H9 (cell line): Measurements from ENCODE around the gene DNAL1. TPM values are rescaled to one million over a fixed set of nuclear protein-coding genes. Genes with fewer than 3 reads are reported as not detected.

Experiments
- DNase-seq: peaks from one replicate; pipeline ENCODE4 v3.0.0-alpha.2; 2017
- H2AFZ ChIP-seq: one replicate; pipeline ENCODE4 v1.6.1; 2013; ENCODE audit warnings: mild to moderate bottlenecking, low read length, control low read depth, moderate library complexity
- H2AK5ac ChIP-seq: 2 replicates; pipeline ENCODE4 v1.6.1; 2013; ENCODE audit warnings: low read length, control low read depth, mixed read lengths; ENCODE audit not compliant: insufficient read length
- H2BK120ac ChIP-seq: one replicate; pipeline ENCODE4 v1.6.1; 2013; ENCODE audit warnings: low read depth, mild to moderate bottlenecking, low read length, control low read depth, inconsistent platforms; ENCODE audit not compliant: poor library complexity, severe bottlenecking
- H2BK12ac ChIP-seq: 2 replicates; pipeline ENCODE4 v1.6.1; 2013; ENCODE audit warnings: low read length, control low read depth, mixed read lengths, low read depth; ENCODE audit not compliant: insufficient read length
- H2BK15ac ChIP-seq: 2 replicates; pipeline ENCODE4 v1.6.1; 2013; ENCODE audit warnings: low read depth, low read length, control low read depth
- H2BK20ac ChIP-seq: one replicate; pipeline ENCODE4 v1.6.1; 2013; ENCODE audit warnings: low read depth, mild to moderate bottlenecking, low read length, control low read depth, inconsistent platforms; ENCODE audit not compliant: poor library complexity, severe bottlenecking
- H2BK5ac ChIP-seq: 2 replicates; pipeline ENCODE4 v1.6.1; 2013; ENCODE audit warnings: low read length, control low read depth, mixed read lengths; ENCODE audit not compliant: insufficient read length
- H3K14ac ChIP-seq: 2 replicates; pipeline ENCODE4 v1.6.1; 2013; ENCODE audit warnings: low read length, control low read depth; ENCODE audit not compliant: insufficient read depth
- H3K18ac ChIP-seq: 2 replicates; pipeline ENCODE4 v1.6.1; 2013; ENCODE audit warnings: low read depth, mild to moderate bottlenecking, mixed read lengths, low read length, control low read depth; ENCODE audit not compliant: insufficient read length
- H3K23ac ChIP-seq: 2 replicates; pipeline ENCODE4 v1.6.1; 2013; ENCODE audit warnings: low read length, control low read depth, mixed read lengths, low read depth; ENCODE audit not compliant: insufficient read length
- H3K23me2 ChIP-seq: 2 replicates; pipeline ENCODE4 v1.6.1; 2013; ENCODE audit warnings: low read depth, mild to moderate bottlenecking, mixed read lengths, low read length, control low read depth; ENCODE audit not compliant: insufficient read length, poor library complexity, severe bottlenecking
- H3K27ac ChIP-seq: 2 replicates; pipeline ENCODE4 v1.5.1; 2013; ENCODE audit warnings: low read length, control low read depth, mixed read lengths, low read depth; ENCODE audit not compliant: insufficient read length
- H3K27me3 ChIP-seq: 2 replicates; pipeline ENCODE4 v1.6.1; 2013; ENCODE audit warnings: low read length, control low read depth, inconsistent platforms; ENCODE audit not compliant: insufficient read depth
- H3K4ac ChIP-seq: 2 replicates; pipeline ENCODE4 v1.6.1; 2013; ENCODE audit warnings: low read depth, mild to moderate bottlenecking, control low read depth, inconsistent platforms, low read length, moderate library complexity
- H3K4me1 ChIP-seq: 2 replicates; pipeline ENCODE4 v1.6.1; 2013; ENCODE audit warnings: low read length, control low read depth, inconsistent platforms; ENCODE audit not compliant: insufficient read depth
- H3K4me2 ChIP-seq: 2 replicates; pipeline ENCODE4 v1.6.1; 2013; ENCODE audit warnings: low read length, control low read depth, mixed read lengths; ENCODE audit not compliant: insufficient read length, insufficient read depth
- H3K56ac ChIP-seq: 2 replicates; pipeline ENCODE4 v1.6.1; 2013; ENCODE audit warnings: low read depth, mild to moderate bottlenecking, mixed read lengths, low read length, control low read depth; ENCODE audit not compliant: insufficient read length
- H3K79me1 ChIP-seq: 2 replicates; pipeline ENCODE4 v1.6.1; 2013; ENCODE audit warnings: low read depth, mild to moderate bottlenecking, moderate library complexity, low read length, control low read depth, inconsistent platforms; ENCODE audit not compliant: insufficient read depth, poor library complexity, severe bottlenecking
- H3K79me2 ChIP-seq: 2 replicates; pipeline ENCODE4 v1.6.1; 2013; ENCODE audit warnings: low read length, control low read depth, inconsistent platforms; ENCODE audit not compliant: insufficient read depth
- H3K9ac ChIP-seq: 2 replicates; pipeline ENCODE4 v1.6.1; 2013; ENCODE audit warnings: low read length, control low read depth, mixed read lengths; ENCODE audit not compliant: insufficient read length; ENCODE audit errors: extremely low read depth
- H3K9me3 ChIP-seq: one replicate; pipeline ENCODE4 v1.6.1; 2013; ENCODE audit warnings: low read depth, low read length, inconsistent platforms; ENCODE audit not compliant: control insufficient read depth
- H3T11ph ChIP-seq: one replicate; pipeline ENCODE4 v1.6.1; 2013; ENCODE audit warnings: mild to moderate bottlenecking, low read length, control low read depth, inconsistent platforms
- H4K20me1 ChIP-seq: one replicate; pipeline ENCODE4 v1.6.1; 2013; ENCODE audit not compliant: control insufficient read depth, insufficient read length, insufficient read depth
- H4K5ac ChIP-seq: 2 replicates; pipeline ENCODE4 v1.6.1; 2013; ENCODE audit warnings: low read depth, mild to moderate bottlenecking, mixed read lengths, low read length, control low read depth; ENCODE audit not compliant: insufficient read length
- H4K8ac ChIP-seq: replicated peaks from 2 replicates; pipeline ENCODE4 v1.6.1; 2013; ENCODE audit warnings: low read length, control low read depth, mixed read lengths, low read depth; ENCODE audit not compliant: insufficient read length
- H4K91ac ChIP-seq: 2 replicates; pipeline ENCODE4 v1.6.1; 2013; ENCODE audit warnings: low read depth, mild to moderate bottlenecking, moderate library complexity, mixed read lengths, low read length, control low read depth; ENCODE audit not compliant: insufficient read length
- H3K27ac Mint-ChIP-seq, 3 experiments: 2 replicates in 2 of 3; 3 replicates in 1 of 3; pipeline ENCODE4 v1.8.0; 2020 to 2021; ENCODE audit warnings: mixed read lengths in 3 of 3, mild to moderate bottlenecking in 1 of 3, moderate library complexity in 1 of 3
- H3K27me3 Mint-ChIP-seq: 2 replicates; pipeline ENCODE4 v1.8.0; 2021; ENCODE audit warnings: low read depth, mild to moderate bottlenecking, moderate library complexity, mixed read lengths
- H3K36me3 Mint-ChIP-seq, 3 experiments: 2 replicates in 2 of 3; 3 replicates in 1 of 3; pipeline ENCODE4 v1.8.0; 2020 to 2021; ENCODE audit warnings: low read depth in 3 of 3, mixed read lengths in 3 of 3; ENCODE audit not compliant: insufficient read depth in 1 of 3
- H3K4me1 Mint-ChIP-seq, 2 experiments: 2 replicates each; pipeline ENCODE4 v1.8.0; 2020; ENCODE audit warnings: mixed read lengths in 2 of 2
- H3K4me3 Mint-ChIP-seq, 2 experiments: 2 replicates in 1 of 2; 3 replicates in 1 of 2; pipeline ENCODE4 v1.8.0; 2020 to 2021; ENCODE audit warnings: mild to moderate bottlenecking in 2 of 2, mixed read lengths in 2 of 2, moderate library complexity in 1 of 2
- H3K9me3 Mint-ChIP-seq, 2 experiments: 2 replicates in 1 of 2; 3 replicates in 1 of 2; pipeline ENCODE4 v1.8.0; 2020; ENCODE audit warnings: mild to moderate bottlenecking in 2 of 2, mixed read lengths in 2 of 2, moderate library complexity in 1 of 2
- CTCF ChIP-seq: fragments of 200-600 bp; sonication (generic); conservative IDR thresholded peaks from 3 replicates; pipeline ENCODE4 v1.8.0; 2021; ENCODE audit warnings: antibody characterized with exemption, mild to moderate bottlenecking
- WGBS: extraction: QIAGEN DNeasy Blood & Tissue Kit; methylation state at CpG from one replicate; pipeline ENCODE4 v1.1.7; 2013; ENCODE audit warnings: missing lambda C conversion rate, low lambda C conversion rate, mixed read lengths; ENCODE audit not compliant: insufficient read length; ENCODE audit errors: extremely low coverage; 5-methylcytosine and 5-hydroxymethylcytosine counted together
- total RNA-seq: library from RNA; stranded (reverse); gene quantifications from 2 replicates; pipeline ENCODE4 v1.2.1, GENCODE V29; 2021

Gene DNAL1
- total RNA-seq, 1 experiment from 2014 or later, result 17.7 TPM

DNA sequence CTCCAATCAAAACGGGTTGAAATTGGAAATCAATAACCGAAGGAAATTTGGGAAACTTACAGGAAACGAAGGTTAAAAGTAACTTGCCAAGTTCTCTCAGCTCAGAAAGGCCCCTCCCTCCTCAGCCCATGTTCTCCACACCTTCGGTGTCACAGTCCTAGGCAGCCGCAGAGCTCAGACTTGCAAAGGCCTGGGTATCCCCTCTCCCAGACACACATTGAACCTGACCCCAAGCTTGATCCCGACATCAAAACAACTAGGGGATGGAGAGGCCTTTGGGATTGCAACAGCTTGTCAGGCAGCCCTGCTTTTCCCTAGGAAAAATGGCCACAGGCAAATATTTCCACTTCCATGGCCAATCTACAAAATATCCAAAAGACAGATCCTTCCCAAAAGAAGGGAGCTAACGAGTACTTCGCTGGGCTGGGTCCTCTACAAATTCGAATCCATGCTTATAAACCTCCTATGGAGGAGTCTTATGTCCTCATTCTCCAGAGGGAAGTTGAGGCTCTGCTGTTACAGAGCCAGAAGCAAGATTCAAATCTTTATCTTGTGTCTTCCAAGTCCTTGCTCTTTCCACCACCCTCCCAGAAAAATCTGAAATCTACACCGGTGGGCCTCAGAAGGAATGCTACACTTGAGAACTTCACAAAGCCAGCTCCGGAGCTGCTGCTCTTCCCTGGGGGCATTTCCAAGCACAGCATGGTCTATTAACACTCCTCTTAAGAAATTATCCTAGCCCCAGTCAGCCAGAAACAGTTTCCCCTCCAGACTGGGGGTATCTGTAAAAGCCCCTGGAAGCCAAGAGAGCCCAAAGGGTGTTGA lies 105.1 kb downstream of the DNAL1 start:
- Histone ChIP-seq H2BK5ac (no peak overlapping the region), H4K8ac (no peak overlapping the region), H3K23ac (no peak overlapping the region), H2BK12ac (no peak overlapping the region), H2BK120ac (no peak overlapping the region), H3K79me1 (no peaks in the 10 kb centered on the region), H4K91ac (no peak overlapping the region), H3K9me3 (no peaks in the 10 kb centered on the region), H3K4me2 (no peak overlapping the region), H2BK20ac (no peak overlapping the region), H3K18ac (no peak overlapping the region), H2AK5ac (no peak overlapping the region), H2AFZ (no peak overlapping the region), H3T11ph (no peak overlapping the region), H4K20me1 (peaks cover 2% of the 10 kb centered on the region), H4K5ac (no peak overlapping the region), H3K14ac (no peak overlapping the region), H3K4ac (no peak overlapping the region), H3K27me3 (no peaks in the 10 kb centered on the region), H3K4me1 (peaks cover 6% of the 10 kb centered on the region; the same call in 1 of the 2 replicates), H3K56ac (no peak overlapping the region), H3K9ac (no peak overlapping the region), H2BK15ac (no peak overlapping the region), H3K79me2 (peaks cover 4% of the 10 kb centered on the region; the same call in 1 of the 2 replicates), H3K23me2 (no peaks in the 10 kb centered on the region), H3K27ac (no peak overlapping the region)
- WGBS, result no CpG with 5 or more reads among the region's 11 CpGs
- Mint-ChIP-seq H3K4me3 (no peak overlapping the region), H3K27me3 (peaks cover 2% of the 10 kb centered on the region; the same call in 1 of the 2 replicates), H3K27ac (no peak overlapping the region), H3K4me1 (peaks cover 40 to 46% of the 10 kb centered on the region in 2 experiments), H3K9me3 (no peaks in the 10 kb centered on the region; a peak in 1 of 5 replicates), H3K36me3 (no peaks in the 10 kb centered on the region)
- TF ChIP-seq CTCF, result no peak
- peak; percentile 27 for DNase-seq
